HepG2 (cell line): Measurements from ENCODE around the gene KLHL8. TPM values are rescaled to one million over a fixed set of nuclear protein-coding genes. Genes with fewer than 3 reads are reported as not detected.

Source experiments
- ARID3A ChIP-seq: IDR thresholded peaks from 2 replicates; pipeline ENCODE4 v1.6.1; 2012; ENCODE audit warnings: low read depth, low read length, improper control_type of control experiment
- DNMT1 ChIP-seq: sonication (generic); formaldehyde crosslinking; IDR thresholded peaks from 2 replicates; pipeline ENCODE4 v1.5.1; 2020; ENCODE audit warnings: mild to moderate bottlenecking, missing genetic modification reagents
- ELF4 ChIP-seq: sonication (generic); formaldehyde crosslinking; IDR thresholded peaks from 2 replicates; pipeline ENCODE4 v1.5.0; 2020; ENCODE audit warnings: missing genetic modification reagents, mild to moderate bottlenecking, moderate library complexity, borderline replicate concordance
- ETV6 ChIP-seq: sonication (generic); formaldehyde crosslinking; conservative IDR thresholded peaks from 2 replicates; pipeline ENCODE4 v1.4.0; 2020; ENCODE audit warnings: missing genetic modification reagents
- HNRNPK ChIP-seq: fragments of 200-400 bp; formaldehyde crosslinking; IDR thresholded peaks from 2 replicates; pipeline ENCODE4 v1.6.1; 2018; ENCODE audit warnings: low read length, low read depth, moderate library complexity, mild to moderate bottlenecking; ENCODE audit not compliant: poor library complexity, severe bottlenecking
- RELA ChIP-seq: sonication (generic); formaldehyde crosslinking; IDR thresholded peaks from 2 replicates; pipeline ENCODE4 v1.4.0; 2020; ENCODE audit warnings: missing genetic modification reagents
- SIX1 ChIP-seq: sonication (generic); formaldehyde crosslinking; IDR thresholded peaks from 2 replicates; pipeline ENCODE4 v1.4.0; 2020; ENCODE audit warnings: missing genetic modification reagents, borderline replicate concordance
- SOX5 ChIP-seq: IDR thresholded peaks from 2 replicates; pipeline ENCODE4 v1.6.1; 2016; ENCODE audit warnings: borderline replicate concordance
- SRSF4 ChIP-seq: fragments of 200-400 bp; formaldehyde crosslinking; IDR thresholded peaks from one replicate; pipeline ENCODE4 v1.6.1; 2018; ENCODE audit warnings: mild to moderate bottlenecking, low read depth, low read length, moderate library complexity; ENCODE audit not compliant: poor library complexity, severe bottlenecking
- TERF1 ChIP-seq: sonication (generic); formaldehyde crosslinking; IDR thresholded peaks from 2 replicates; pipeline ENCODE4 v1.8.0; 2022; ENCODE audit warnings: mild to moderate bottlenecking, missing genetic modification reagents, moderate library complexity
- ZNF280D ChIP-seq: sonication (generic); formaldehyde crosslinking; IDR thresholded peaks from 2 replicates; pipeline ENCODE4 v1.5.1; 2020; ENCODE audit warnings: mild to moderate bottlenecking, missing genetic modification reagents
- ZNF570 ChIP-seq: sonication (generic); formaldehyde crosslinking; IDR thresholded peaks from 2 replicates; pipeline ENCODE4 v1.4.0; 2020; ENCODE audit warnings: mild to moderate bottlenecking, missing genetic modification reagents, borderline replicate concordance
- ZNF574 ChIP-seq: sonication (generic); formaldehyde crosslinking; IDR thresholded peaks from 2 replicates; pipeline ENCODE4 v1.4.0; 2020; ENCODE audit warnings: missing genetic modification reagents
- polyA plus RNA-seq, 8 experiments: library from polyadenylated mRNA; depleted of rRNA in 3 of 8; stranded (reverse) in 7 of 8; unstranded in 1 of 8; fragments of >200 nt; fragmentation: Illumina TruSeq in 4 of 8; extraction: Trizol in 4 of 8; gene quantifications; 2 replicates each; pipeline versions ENCODE4 v1.2.1 to v1.2.3, GENCODE V29; 2011 to 2016; ENCODE audit warnings: low read depth in 4 of 8, missing spikeins in 1 of 8, mixed read lengths in 1 of 8; ENCODE audit not compliant: insufficient read depth in 1 of 8
- total RNA-seq, 5 experiments: library from RNA; depleted of rRNA; stranded (reverse); fragments of >200 nt; fragmentation: Illumina TruSeq; extraction: Trizol; gene quantifications; 2 replicates each; pipeline ENCODE4 v1.2.3, GENCODE V29; 2016; ENCODE audit warnings: low read depth in 1 of 5
- TF ChIP-seq, protein P1 (sequence below): sonication (generic); formaldehyde crosslinking; IDR thresholded peaks from 2 replicates; pipeline ENCODE4 v1.5.0; 2020; ENCODE audit warnings: mild to moderate bottlenecking, missing genetic modification reagents

The KLHL8 gene
- total and polyA plus RNA-seq, 2 of the 13 experiments (the other 11 are each of a cell fraction or from before 2014, with no cell fraction given): 2.8 to 11.7 TPM

GRCh38 chr4:87270144-87270543 is 49.7 kb upstream of the KLHL8 start (continued):
- TF ChIP-seq ARID3A (0 out of 2 replicates have a peak, but pooled peaks have one; percentile 26), DNMT1 (no peak), HNRNPK (no peak), ZNF574 (CRISPR knock-in tag) (no peak), ZNF280D (CRISPR knock-in tag) (no peak), SOX5 (CRISPR knock-in tag) (no peak), ZNF570 (CRISPR knock-in tag) (no peak), TERF1 (CRISPR knock-in tag) (no peak), SRSF4 (no peak), ETV6 (CRISPR knock-in tag) (no peak), RELA (CRISPR knock-in tag) (no peak), ELF4 (no peak), SIX1 (CRISPR knock-in tag) (no peak)
- TF ChIP-seq, protein P1, sequence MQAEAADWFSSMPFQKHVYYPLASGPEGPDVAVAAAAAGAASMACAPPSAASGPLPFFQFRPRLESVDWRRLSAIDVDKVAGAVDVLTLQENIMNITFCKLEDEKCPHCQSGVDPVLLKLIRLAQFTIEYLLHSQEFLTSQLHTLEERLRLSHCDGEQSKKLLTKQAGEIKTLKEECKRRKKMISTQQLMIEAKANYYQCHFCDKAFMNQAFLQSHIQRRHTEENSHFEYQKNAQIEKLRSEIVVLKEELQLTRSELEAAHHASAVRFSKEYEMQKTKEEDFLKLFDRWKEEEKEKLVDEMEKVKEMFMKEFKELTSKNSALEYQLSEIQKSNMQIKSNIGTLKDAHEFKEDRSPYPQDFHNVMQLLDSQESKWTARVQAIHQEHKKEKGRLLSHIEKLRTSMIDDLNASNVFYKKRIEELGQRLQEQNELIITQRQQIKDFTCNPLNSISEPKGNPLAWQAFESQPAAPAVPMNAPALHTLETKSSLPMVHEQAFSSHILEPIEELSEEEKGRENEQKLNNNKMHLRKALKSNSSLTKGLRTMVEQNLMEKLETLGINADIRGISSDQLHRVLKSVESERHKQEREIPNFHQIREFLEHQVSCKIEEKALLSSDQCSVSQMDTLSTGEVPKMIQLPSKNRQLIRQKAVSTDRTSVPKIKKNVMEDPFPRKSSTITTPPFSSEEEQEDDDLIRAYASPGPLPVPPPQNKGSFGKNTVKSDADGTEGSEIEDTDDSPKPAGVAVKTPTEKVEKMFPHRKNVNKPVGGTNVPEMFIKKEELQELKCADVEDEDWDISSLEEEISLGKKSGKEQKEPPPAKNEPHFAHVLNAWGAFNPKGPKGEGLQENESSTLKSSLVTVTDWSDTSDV (CRISPR knock-in tag): no peak
